Measurements from ENCODE around the gene PTPN14. TPM values are rescaled to one million over a fixed set of nuclear protein-coding genes. Genes with fewer than 3 reads are reported as not detected.
"Not testable (repeated sequence)": the region's sequence is repeated elsewhere in the genome, so short reads cannot be mapped to it uniquely, and the experiment has no call there.

The PTPN14 gene
- polyA plus RNA-seq, 6 donors from 2014 or later: 0.04 to 0.05 (median 0.04) TPM; not detected in 3

DNA sequence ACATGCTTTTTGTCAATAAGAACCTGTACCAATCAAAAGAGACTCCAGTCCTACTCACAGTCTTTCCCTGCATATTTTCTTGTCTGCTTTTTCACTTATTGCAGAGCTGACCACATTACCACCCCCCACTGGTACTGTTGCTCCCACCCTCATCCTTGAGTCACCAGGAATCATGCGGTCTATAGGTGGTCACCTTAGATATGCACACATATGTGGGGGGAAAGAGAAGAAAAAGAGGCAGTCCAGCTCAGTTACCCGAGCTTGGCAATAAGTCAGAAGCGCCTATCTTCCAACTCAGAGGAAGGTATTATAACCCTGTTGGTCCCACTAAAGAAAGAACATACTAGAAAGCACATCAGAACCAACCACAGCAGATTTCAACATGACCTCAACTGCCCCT is 151.3 kb downstream of the PTPN14 start:
- peaks cover 0 to 7% (median 2%) of the 10 kb centered on the region in 3 donors for H3K27me3 Mint-ChIP-seq
- peaks cover 0 to 4% (median 0%) of the 10 kb centered on the region in 7 donors for H3K9me3 Mint-ChIP-seq
- no peak for ATAC-seq (ENCODE audit: low read depth in 2 of 2)
- H3K4me1 Mint-ChIP-seq: no peaks in the 10 kb centered on the region
- no peak overlapping the region for H3K27ac Mint-ChIP-seq
- DNase-seq: no peak
- H3K4me3 Mint-ChIP-seq: no peak overlapping the region
- no peaks in the 10 kb centered on the region for H3K36me3 Mint-ChIP-seq

DNA sequence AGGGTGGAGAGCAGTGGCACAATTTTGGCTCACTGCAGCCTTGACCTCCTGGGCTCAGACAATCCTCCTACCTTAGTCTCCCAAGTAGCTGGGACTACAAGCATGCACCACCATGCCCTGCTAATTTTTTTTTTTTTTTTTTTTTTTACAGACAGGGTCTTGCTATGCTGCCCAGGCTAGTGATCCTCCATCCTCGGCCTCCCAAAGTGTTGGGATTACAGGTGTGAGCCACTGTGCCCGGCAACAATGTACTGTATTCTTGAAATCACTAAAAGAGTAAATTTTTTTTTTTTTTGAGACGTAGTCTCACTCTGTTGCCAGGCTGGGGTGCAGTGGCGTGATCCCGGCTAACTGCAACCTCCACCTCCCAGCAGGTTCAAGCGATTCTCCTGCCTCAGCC is 152.9 kb downstream of the PTPN14 start:
- DNase-seq (no peak), ATAC-seq (ENCODE audit: low read depth in 2 of 2) (no peak)
- H3K4me3 Mint-ChIP-seq: no peak overlapping the region
- H3K27ac Mint-ChIP-seq: no peak overlapping the region
- H3K4me1 Mint-ChIP-seq: no peaks in the 10 kb centered on the region
- H3K9me3 Mint-ChIP-seq: peaks cover 0 to 4% (median 0%) of the 10 kb centered on the region in 7 donors
- H3K27me3 Mint-ChIP-seq: peaks cover 0 to 7% (median 0%) of the 10 kb centered on the region in 3 donors
- no peaks in the 10 kb centered on the region for H3K36me3 Mint-ChIP-seq

DNA sequence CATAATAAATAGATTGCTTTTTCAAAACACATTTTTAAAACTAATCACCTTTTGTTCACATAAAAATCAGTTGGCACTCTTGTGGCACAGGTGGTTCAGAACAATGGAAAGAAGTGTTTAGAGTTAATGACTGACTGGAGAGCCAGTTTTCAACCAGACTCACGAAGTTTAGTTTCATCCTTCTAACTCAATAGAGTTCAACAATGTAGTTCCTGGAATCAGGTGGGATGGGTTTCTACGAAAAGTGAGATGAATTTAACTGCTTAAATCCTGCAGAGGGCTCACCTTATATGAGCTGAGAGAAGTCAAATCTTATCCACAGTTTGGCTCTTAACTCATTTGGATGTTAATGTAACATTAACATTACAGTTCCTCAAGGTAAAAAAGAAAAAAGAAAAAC is 153.9 kb downstream of the PTPN14 start:
- no peaks in the 10 kb centered on the region for H3K36me3 Mint-ChIP-seq

DNA sequence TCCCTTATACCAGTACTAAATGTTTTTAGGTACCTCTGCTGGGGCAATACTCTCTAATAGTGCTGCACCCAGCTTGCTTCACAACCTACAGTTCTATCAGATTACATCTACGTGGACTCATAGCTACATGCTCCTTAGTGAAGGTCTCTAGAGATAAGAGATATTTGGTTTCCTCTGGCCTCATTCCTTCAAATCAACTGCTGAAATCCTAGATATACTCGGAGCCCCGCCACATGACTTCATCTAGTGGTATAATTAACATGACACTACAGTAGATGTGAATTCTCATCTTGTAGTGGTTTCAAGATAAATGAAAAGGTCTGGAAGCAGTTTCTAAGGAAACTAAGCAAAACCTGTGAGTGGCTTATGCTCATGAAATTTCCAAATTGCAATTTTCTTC is 155.1 kb downstream of the PTPN14 start:
- no peak overlapping the region for H3K27ac Mint-ChIP-seq

More for the DNA sequence above, 153.9 kb downstream of the PTPN14 start:
- Mint-ChIP-seq H3K27me3 (peaks cover 0 to 7% (median 0%) of the 10 kb centered on the region in 3 donors), H3K4me1 (no peaks in the 10 kb centered on the region), H3K9me3 (peaks cover 0 to 4% (median 0%) of the 10 kb centered on the region in 7 donors), H3K27ac (no peak overlapping the region), H3K4me3 (no peak overlapping the region)
- DNase-seq (no peak), ATAC-seq (ENCODE audit: low read depth in 2 of 2) (no peak)

DNA sequence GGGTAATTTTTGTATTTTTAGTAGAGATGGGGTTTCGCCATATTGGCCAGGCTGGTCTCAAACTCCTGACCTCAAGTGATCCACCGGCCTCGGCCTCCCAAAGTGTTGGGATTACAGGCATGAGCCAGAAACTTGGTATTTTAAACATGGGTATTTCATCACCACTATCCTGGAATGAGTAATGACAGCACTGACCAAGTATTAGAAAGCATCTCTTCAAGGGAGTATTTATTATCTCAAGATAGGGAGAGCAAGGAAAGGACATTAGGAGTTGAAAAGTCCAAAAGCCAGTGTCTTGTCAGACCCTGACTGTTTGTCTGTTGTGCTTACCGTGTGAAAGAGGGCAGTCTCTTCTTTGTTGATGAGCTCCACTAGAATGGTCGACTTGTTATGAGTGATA is 156.8 kb downstream of the PTPN14 start:
- not testable (repeated sequence) for H3K27me3 Mint-ChIP-seq; DNase-seq; H3K9me3 Mint-ChIP-seq; ATAC-seq (ENCODE audit: low read depth in 2 of 2); H3K36me3 Mint-ChIP-seq; H3K27ac Mint-ChIP-seq; H3K4me1 Mint-ChIP-seq; H3K4me3 Mint-ChIP-seq

More for the DNA sequence above, 155.1 kb downstream of the PTPN14 start:
- Mint-ChIP-seq H3K4me3 (no peak overlapping the region), H3K36me3 (no peaks in the 10 kb centered on the region), H3K4me1 (no peaks in the 10 kb centered on the region), H3K27me3 (peaks cover 0 to 7% (median 0%) of the 10 kb centered on the region in 3 donors), H3K9me3 (peaks cover 0 to 4% (median 0%) of the 10 kb centered on the region in 7 donors)
- DNase-seq: no peak
- ATAC-seq (ENCODE audit: low read depth in 2 of 2): no peak

DNA sequence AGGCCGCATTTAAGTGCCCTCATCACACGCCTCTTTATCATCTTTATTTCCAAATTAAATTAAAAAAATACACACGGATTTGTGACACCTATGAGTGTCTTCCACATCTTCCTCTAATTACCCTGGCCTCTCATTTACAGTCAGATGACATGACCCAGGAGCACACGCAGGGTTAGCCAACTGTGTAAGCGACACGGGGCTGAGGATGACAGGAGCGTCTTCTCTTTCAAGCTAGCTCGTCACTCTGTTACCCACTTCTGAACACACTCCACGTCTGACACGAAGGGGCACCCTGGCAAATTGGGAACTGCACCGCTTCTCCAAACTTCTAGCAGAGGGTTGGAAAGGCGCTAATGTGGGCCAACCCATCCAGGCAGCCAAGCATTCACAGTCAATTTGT is 158.3 kb downstream of the PTPN14 start:
- no peak for ATAC-seq (ENCODE audit: low read depth in 2 of 2)

DNA sequence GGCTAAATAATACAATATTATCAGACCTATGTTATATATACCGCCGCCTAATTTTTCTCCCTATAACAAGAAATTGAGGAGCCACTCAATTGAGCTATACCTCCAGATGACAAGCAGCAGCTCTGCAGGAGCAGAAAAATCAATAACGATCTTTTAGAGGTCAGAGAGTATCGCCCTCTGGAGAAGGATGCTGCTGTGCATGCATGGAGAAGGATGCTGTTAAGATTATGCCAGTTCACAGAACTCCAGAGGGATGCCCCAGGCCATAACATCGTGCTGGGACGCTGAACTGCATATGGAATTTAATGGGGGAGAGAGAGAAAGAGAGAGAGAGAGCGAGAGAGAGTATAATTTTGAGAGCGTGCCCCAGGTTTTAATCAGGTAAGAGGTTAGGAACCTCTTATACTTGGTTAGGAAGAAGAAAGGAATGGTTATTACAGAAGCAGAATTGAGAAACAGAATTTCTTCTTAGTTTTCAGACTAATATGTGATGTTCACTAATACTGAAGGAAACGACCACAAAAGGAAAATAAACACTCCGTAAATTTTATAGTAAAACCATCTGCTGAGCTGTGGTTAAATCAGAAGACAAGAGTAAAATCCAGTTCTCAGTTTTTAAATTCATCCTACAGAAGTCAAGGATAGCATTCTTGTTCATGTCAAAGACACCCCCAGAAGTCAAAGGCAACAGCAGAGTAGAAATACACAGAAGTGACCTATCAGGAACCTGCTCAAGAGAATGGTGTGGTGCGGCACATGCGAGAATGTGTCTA is 159.3 kb downstream of the PTPN14 start:
- no peak for ATAC-seq (ENCODE audit: low read depth in 2 of 2)
- no peaks in the 10 kb centered on the region for H3K9me3 Mint-ChIP-seq
- DNase-seq: no peak
- no peak overlapping the region for H3K27ac Mint-ChIP-seq
- no peaks in the 10 kb centered on the region for H3K27me3 Mint-ChIP-seq
- H3K36me3 Mint-ChIP-seq: no peaks in the 10 kb centered on the region
- H3K4me3 Mint-ChIP-seq: no peak overlapping the region
- no peaks in the 10 kb centered on the region for H3K4me1 Mint-ChIP-seq

More for the DNA sequence above, 158.3 kb downstream of the PTPN14 start:
- H3K4me1 Mint-ChIP-seq: no peaks in the 10 kb centered on the region
- H3K9me3 Mint-ChIP-seq: peaks cover 0 to 3% (median 0%) of the 10 kb centered on the region in 7 donors
- no peak overlapping the region for H3K27ac Mint-ChIP-seq
- H3K36me3 Mint-ChIP-seq: no peaks in the 10 kb centered on the region
- no peaks in the 10 kb centered on the region for H3K27me3 Mint-ChIP-seq
- H3K4me3 Mint-ChIP-seq: no peak overlapping the region
- DNase-seq: no peak

DNA sequence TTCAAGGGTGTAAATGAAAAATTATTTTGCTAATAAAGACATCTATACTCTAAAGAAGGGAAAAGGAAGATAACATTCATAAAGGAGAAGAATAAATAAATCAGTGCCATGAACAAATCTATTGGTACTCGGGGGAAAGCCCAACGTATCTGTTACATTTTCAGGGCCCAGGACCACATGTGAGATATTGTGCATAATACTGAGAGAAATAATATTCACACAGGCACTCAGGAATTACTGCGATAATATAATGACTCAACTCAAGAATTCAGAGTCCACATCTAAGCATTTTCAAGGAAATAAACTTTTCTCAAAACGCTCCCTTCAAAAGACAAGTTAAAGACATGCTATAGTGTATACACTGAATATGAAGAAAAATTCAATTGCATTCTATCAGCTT is 161.7 kb downstream of the PTPN14 start:
- Mint-ChIP-seq H3K27ac (no peak overlapping the region), H3K4me1 (no peaks in the 10 kb centered on the region), H3K4me3 (no peak overlapping the region), H3K9me3 (no peaks in the 10 kb centered on the region), H3K36me3 (no peaks in the 10 kb centered on the region), H3K27me3 (no peaks in the 10 kb centered on the region)
- DNase-seq: no peak
- no peak for ATAC-seq (ENCODE audit: low read depth in 2 of 2)

DNA sequence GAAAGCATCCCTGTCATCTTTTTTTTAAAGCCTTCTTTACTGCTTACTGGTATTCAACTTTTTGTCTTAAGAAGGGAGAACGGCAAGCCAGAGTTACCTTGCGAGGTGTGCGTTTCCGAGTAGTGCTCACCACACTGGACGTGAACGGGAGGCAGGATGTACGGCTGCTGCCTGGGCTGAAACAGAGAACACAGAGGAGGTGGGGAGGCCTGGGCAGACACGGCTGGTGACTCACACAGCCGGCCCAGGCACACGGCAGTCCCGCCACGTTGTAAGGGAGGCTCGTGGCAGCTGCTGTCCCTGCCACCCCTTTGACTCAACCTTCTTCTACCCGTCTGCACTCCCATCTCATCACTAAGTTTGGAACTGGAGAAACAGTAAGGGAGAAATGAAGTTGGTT is 164.7 kb downstream of the PTPN14 start:
- DNase-seq (no peak), ATAC-seq (ENCODE audit: low read depth in 2 of 2) (no peak)
- Mint-ChIP-seq H3K4me1 (no peaks in the 10 kb centered on the region), H3K36me3 (no peaks in the 10 kb centered on the region), H3K4me3 (no peak overlapping the region), H3K27ac (no peak overlapping the region), H3K9me3 (no peaks in the 10 kb centered on the region), H3K27me3 (no peaks in the 10 kb centered on the region)

DNA sequence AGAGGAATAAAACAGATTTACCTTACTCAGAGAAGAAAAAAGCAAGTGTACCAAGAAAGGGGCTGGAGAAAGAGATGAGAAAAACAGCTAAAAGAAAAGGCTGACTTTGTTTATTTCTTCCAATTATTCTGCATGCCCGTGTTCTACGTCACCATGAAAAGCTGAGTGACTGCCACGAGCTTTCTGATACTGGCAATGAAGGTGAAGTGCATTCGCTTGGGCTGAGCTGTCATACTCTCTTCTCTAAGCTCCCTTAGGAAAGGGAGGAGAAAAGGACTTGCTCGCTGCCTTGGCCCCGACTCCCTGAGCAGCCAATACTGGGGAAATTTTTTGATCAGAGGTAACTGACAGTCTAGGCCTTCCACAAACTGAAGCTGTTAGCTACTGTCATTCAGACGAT is 165.1 kb downstream of the PTPN14 start:
- Mint-ChIP-seq H3K36me3 (no peaks in the 10 kb centered on the region), H3K4me1 (no peaks in the 10 kb centered on the region), H3K9me3 (no peaks in the 10 kb centered on the region), H3K4me3 (no peak overlapping the region), H3K27ac (no peak overlapping the region), H3K27me3 (no peaks in the 10 kb centered on the region)
- DNase-seq (no peak), ATAC-seq (ENCODE audit: low read depth in 2 of 2) (no peak)

DNA sequence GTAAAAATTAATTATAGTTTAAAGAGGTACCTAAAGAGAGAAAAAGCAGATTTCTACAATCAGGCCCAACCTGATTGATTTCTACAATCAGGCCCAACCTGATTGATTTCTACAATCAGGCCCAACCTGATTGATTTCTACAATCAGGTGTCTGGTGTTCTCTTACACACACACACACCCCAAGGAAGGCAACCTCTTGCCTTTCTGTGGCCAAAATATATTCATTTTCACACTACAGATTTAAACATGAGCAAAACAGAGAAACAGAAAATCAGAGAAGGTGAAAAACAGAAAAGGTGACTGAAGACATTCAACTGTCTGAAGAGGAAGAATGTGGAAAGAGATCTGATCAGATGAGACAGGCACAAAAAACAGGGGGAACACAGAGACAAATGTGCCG is 166.0 kb downstream of the PTPN14 start:
- ATAC-seq (ENCODE audit: low read depth in 2 of 2) (no peak), DNase-seq (no peak)
- H3K36me3 Mint-ChIP-seq: no peaks in the 10 kb centered on the region
- H3K4me3 Mint-ChIP-seq: no peak overlapping the region
- no peaks in the 10 kb centered on the region for H3K9me3 Mint-ChIP-seq
- peaks cover 0 to 6% (median 0%) of the 10 kb centered on the region in 3 donors for H3K27me3 Mint-ChIP-seq
- H3K4me1 Mint-ChIP-seq: no peaks in the 10 kb centered on the region
- no peak overlapping the region for H3K27ac Mint-ChIP-seq

DNA sequence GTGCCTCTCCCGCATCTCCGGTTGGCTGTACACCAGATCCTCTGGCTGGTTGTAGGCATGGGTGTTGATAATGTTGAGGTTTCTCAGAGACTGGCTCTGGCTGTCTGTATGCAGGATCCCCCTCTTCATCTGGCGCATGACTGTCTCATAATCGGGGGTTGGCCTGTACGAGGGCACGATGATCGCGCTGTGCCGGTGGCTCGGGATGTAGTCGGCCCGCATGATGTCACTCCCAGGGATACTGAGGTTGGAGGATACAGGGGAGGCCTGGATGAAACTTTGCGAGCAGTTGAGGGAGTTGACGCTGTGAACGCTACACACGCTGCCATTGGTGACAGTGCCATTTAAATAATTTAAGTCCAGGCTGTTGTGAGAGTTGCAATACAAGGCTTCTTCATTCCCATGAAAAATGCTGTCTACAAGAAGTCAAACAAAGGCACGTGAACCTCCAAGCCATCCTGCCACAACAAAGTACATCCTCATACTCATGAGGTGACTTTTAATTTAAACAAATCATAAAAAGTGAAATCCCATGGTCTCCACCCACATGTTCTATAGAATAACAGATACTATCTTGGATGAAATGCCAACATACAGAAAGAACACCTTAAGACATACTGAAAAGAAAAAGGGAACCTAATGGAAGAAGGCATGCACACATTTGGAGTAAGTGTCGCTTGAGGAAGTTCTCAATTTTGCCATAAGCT is 166.9 kb downstream of the PTPN14 start:
- H3K4me3 Mint-ChIP-seq: peak overlapping the region in 1 of 8 donors; percentile 66
- ATAC-seq (ENCODE audit: low read depth in 2 of 2) (no peak), DNase-seq (no peak)
- H3K27ac Mint-ChIP-seq: no peak overlapping the region
- H3K9me3 Mint-ChIP-seq: no peaks in the 10 kb centered on the region
- H3K27me3 Mint-ChIP-seq: peaks cover 0 to 6% (median 0%) of the 10 kb centered on the region in 3 donors
- H3K4me1 Mint-ChIP-seq: no peaks in the 10 kb centered on the region
- no peaks in the 10 kb centered on the region for H3K36me3 Mint-ChIP-seq

DNA sequence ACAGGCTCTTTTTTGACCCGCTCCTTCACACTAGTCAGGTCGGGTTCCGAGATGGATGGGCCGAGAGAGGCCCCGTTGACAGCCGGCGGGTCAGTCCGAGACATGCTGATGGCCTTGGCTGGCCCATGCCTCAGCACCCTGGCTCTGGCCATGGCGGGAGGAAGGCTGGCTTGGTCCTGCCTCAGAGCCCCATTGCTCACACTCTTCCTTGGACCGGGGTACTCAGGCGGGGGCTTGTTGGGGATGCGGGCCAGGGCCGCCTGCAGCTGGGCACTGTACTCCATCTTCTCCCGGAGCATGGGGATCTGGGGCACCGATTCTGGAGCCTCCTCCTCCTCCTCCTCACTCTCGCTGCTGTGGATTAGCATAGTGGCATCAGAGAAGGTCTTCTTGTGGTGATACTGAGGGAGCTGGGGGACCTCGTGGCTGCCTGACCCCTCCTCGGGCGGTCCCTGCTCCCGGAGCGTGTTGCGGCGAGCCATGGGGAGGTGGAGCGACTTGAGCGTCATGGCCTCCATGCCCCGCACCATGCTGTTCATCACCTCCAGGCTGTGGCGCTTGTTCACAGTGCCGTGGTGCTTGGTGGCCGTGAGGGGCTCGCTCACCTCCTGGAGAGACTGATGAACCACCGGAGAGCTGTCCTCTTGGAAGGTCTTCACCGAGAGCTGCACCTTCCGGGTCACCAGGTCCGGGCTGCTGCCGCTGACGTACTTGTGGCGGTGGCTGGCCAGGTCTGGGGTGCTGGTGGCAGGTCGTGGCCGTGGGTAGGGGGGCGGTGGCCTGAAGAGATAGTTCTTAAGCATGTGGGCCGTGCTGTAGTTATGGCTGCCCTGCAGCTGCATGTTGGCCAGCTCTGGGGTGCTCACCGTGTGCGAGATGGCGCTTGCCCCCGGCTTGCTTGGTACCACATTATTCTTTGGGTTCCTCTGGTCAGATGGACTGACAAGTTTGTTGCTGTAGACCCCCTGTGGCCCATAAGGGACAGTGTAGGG is 167.7 kb downstream of the PTPN14 start:
- Mint-ChIP-seq H3K27ac (peak overlapping the region in 1 of 6 donors; percentile 39), H3K27me3 (peaks cover 0 to 6% (median 0%) of the 10 kb centered on the region in 3 donors), H3K4me3 (no peak overlapping the region), H3K36me3 (no peaks in the 10 kb centered on the region), H3K4me1 (no peaks in the 10 kb centered on the region), H3K9me3 (no peaks in the 10 kb centered on the region)
- no peak for ATAC-seq (ENCODE audit: low read depth in 2 of 2)
- no peak for DNase-seq

Data from naive B cell (primary cell).